Muscle layer of duodenum (tissue), 2 donors: ENCODE results near the gene MYO1D.
A peak's percentile ranks its signal among the peaks of the same experiment; 100 is the strongest.

Experiments used
- H3K27ac ChIP-seq: one replicate; pipeline ENCODE4 v1.7.0; 2013; ENCODE audit warnings: mild to moderate bottlenecking, low read length
- H3K27me3 ChIP-seq: one replicate; pipeline ENCODE4 v1.7.0; 2013; ENCODE audit warnings: low read depth, mild to moderate bottlenecking, control low read depth, low read length
- H3K36me3 ChIP-seq, 2 donors: one replicate each; pipeline ENCODE4 v1.7.0; 2013; ENCODE audit warnings: low read length in 2 of 2, control low read depth in 1 of 2, mild to moderate bottlenecking in 1 of 2; ENCODE audit not compliant: insufficient read depth in 2 of 2, control insufficient read depth in 1 of 2
- H3K4me1 ChIP-seq, 2 donors: one replicate each; pipeline ENCODE4 v1.7.0; 2013; ENCODE audit warnings: low read length in 2 of 2, mild to moderate bottlenecking in 2 of 2, control low read depth in 1 of 2, moderate library complexity in 1 of 2; ENCODE audit not compliant: insufficient read depth in 2 of 2, control insufficient read depth in 1 of 2
- H3K4me3 ChIP-seq, 2 donors: one replicate each; pipeline ENCODE4 v1.7.0; 2013; ENCODE audit warnings: low read length in 2 of 2, low read depth in 1 of 2, mild to moderate bottlenecking in 1 of 2
- H3K9me3 ChIP-seq, 2 donors: one replicate each; pipeline ENCODE4 v1.7.0; 2013; ENCODE audit warnings: low read length in 2 of 2, control low read depth in 1 of 2, mild to moderate bottlenecking in 1 of 2; ENCODE audit not compliant: control insufficient read depth in 1 of 2
- donor health status: healthy.

Gene MYO1D

DNA sequence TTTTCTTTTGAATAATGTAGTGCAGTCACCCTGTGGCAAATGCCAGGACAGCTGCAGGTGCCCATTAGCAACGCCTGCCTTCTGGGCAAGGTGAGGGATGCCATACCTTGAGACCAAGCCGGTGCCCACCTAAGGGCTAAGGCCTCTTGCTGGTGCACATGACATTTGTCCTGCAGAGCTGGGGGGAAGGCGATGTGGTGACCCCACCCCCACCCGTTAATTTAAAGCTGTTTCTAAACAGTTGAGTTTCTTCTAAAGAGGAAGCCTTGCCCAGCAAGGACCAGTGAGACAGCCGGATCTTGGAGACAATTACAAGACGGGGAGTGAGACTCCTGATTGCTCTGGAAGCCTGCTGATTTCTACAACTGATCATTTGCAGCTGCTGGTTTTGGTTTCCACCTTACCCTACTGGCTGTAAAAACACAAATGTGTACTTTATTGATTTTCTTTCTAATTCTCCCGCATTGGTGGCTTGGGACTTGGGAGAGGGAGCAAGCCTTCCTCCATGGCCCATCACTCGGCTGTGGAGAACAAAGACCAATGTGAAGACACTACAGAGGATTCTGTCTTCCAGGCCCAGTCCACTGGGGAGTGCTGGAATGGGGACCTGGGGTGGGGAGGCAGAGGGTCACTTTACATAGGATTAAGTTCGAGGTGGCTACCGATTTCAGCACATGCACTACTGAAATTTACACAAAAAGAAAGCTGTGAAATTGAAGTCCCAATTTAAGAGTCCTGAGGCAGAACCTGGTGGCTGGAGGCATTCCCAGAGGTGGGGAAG lies 387.4 kb downstream of the MYO1D start:
- Histone ChIP-seq H3K4me3 (no peak overlapping the region), H3K9me3 (no peaks in the 10 kb centered on the region), H3K27me3 (no peaks in the 10 kb centered on the region), H3K27ac (no peak overlapping the region), H3K4me1 (peaks cover 0 to 21% of the 10 kb centered on the region in 2 donors), H3K36me3 (no peaks in the 10 kb centered on the region)

DNA sequence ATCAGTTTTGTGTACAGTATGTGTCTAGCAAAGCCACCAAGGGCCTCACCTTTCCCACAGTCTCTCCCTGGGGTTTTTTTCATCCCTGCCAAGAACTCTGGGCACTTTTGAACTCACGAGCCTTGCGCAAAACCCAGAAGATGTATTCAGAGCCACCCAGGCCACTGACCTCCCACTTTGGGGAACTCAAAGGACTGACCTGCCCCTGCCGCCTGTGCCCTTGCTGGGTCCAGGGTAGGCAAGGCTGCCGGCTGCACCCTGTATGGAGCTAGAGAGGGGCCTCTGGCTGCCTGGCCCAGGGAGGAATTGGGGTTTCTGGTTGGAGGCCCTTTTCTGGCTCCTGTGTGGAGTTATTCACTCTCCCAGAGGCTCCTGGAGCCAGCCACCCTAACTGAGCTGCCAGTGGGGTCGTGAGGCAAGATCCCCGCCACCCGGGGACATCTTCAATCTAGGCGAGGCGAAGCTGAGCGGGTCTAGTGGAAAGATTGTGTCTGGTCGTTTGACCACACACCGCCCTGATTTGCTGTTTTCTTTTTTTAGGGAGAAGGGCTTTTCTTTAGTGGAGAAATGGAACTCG lies 388.2 kb downstream of the MYO1D start:
- Histone ChIP-seq H3K4me1 (peaks cover 0 to 27% of the 10 kb centered on the region in 2 donors), H3K4me3 (no peak overlapping the region), H3K27ac (no peak overlapping the region), H3K27me3 (no peaks in the 10 kb centered on the region), H3K9me3 (no peaks in the 10 kb centered on the region), H3K36me3 (no peaks in the 10 kb centered on the region)

DNA sequence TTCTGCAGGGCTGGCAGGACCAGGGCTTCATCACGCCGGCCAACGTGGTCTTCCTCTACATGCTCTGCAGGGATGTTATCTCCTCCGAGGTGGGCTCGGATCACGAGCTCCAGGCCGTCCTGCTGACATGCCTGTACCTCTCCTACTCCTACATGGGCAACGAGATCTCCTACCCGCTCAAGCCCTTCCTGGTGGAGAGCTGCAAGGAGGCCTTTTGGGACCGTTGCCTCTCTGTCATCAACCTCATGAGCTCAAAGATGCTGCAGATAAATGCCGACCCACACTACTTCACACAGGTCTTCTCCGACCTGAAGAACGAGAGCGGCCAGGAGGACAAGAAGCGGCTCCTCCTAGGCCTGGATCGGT lies 388.8 kb downstream of the MYO1D start:
- peaks cover 0 to 33% of the 10 kb centered on the region in 2 donors for H3K4me1 ChIP-seq
- no peaks in the 10 kb centered on the region for H3K9me3 ChIP-seq
- no peaks in the 10 kb centered on the region for H3K36me3 ChIP-seq
- H3K27ac ChIP-seq: no peak overlapping the region
- H3K4me3 ChIP-seq: peak overlapping the region in 1 of 2 donors; percentile 76
- H3K27me3 ChIP-seq: no peaks in the 10 kb centered on the region

DNA sequence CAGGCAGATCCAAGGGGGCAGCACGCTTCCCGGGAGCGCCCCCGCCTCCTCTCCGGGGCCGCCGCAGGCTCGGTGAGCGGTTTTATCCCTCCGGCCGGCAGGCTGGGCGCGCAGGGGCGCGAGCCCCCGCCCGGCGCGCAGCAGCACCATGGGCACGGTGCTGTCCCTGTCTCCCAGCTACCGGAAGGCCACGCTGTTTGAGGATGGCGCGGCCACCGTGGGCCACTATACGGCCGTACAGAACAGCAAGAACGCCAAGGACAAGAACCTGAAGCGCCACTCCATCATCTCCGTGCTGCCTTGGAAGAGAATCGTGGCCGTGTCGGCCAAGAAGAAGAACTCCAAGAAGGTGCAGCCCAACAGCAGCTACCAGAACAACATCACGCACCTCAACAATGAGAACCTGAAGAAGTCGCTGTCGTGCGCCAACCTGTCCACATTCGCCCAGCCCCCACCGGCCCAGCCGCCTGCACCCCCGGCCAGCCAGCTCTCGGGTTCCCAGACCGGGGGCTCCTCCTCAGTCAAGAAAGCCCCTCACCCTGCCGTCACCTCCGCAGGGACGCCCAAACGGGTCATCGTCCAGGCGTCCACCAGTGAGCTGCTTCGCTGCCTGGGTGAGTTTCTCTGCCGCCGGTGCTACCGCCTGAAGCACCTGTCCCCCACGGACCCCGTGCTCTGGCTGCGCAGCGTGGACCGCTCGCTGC lies 389.3 kb downstream of the MYO1D start:
- Histone ChIP-seq H3K4me3 (peak overlapping the region; percentile 37 to 76), H3K27me3 (no peaks in the 10 kb centered on the region), H3K9me3 (no peaks in the 10 kb centered on the region), H3K36me3 (peaks cover under 1 to 4% of the 10 kb centered on the region in 2 donors), H3K4me1 (peaks cover 0 to 37% of the 10 kb centered on the region in 2 donors), H3K27ac (no peak overlapping the region)

DNA sequence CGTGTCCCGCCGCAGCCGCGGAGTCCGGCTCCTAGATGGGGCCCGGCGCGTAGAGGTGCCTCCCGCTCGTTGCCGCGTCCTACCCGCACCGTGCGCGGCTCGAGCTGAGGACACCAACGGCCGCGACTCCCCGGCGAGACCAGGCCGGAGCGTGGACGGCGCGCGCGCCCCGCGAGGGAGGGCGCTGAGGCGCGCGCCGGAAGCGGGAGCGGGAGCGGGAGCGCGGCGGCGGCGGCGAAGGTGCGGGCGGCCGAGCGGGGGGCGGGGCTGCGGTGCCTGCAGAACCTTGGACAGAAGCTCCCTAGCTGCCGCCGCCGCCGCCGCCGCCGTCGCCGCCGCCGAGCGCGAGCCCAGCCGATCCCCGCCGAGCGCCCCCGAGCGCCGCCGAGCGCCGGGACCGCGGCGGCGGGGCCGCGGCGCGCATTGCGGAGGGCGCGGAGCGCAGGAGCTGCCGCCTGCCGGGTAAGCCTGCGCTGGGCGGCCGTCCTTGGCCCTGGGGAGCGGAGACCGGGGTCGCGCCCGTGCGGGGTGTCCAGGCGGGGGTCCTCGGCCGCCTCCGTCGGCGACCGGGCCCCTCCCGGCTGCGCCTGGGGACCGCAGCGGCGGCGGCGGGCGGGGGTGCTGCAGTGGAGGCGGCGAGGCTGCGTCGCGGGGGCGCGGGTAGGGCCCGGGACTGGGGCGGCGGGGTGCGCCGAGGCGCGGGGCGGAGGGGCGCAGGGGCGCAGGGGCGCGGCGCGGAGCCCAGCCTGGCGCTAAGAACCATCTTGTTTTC lies 390.0 kb downstream of the MYO1D start, which contains the start of gene CDK5R1:
CDK5R1 (plus strand) TSS at position 293 of the 772 bp plus-strand sequence. CDS start 628 bp downstream, outside the sequence.
- Histone ChIP-seq H3K4me1 (peaks cover 0 to 30% of the 10 kb centered on the region in 2 donors), H3K9me3 (no peaks in the 10 kb centered on the region), H3K27ac (no peak within 1 kb of the TSS), H3K36me3 (peaks cover 7 to 8% of the 10 kb centered on the region in 2 donors), H3K4me3 (peak within 1 kb of the TSS; percentile 37 to 76), H3K27me3 (no peaks in the 10 kb centered on the region)

DNA sequence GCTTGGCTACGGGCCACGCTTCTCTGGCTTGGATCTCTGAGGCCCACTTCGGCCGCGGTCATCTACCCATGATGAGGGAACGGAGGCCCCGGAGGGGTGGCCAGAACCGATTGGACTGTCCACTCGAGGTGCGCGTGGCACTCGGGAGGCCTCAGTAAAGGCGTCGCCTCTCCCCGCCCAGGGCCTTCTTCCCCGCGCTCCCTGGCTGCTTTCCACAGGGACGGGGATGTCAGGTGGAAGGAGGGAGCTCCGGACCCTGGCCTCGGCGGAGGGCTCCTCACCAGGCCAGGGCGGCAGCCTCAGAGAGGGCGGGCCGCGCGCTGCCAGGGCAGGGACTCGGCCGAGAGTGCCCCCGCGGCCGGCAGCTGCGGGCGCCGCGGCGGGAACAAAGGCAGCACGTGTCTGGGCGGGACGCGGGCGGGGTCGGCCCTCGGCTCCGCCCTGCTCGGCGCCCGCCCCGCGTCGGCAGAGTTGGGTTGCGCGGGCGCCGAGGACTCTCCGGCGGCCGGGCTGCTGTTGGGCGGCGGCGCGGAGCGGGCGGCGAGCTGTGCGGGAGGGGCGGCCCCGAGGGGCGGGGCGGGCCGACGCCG lies 390.7 kb downstream of the MYO1D start:
- Histone ChIP-seq H3K27ac (no peak overlapping the region), H3K36me3 (peaks cover 13 to 15% of the 10 kb centered on the region in 2 donors), H3K4me3 (peak overlapping the region; percentile 11 to 56), H3K9me3 (no peaks in the 10 kb centered on the region), H3K4me1 (peaks cover 0 to 30% of the 10 kb centered on the region in 2 donors), H3K27me3 (no peaks in the 10 kb centered on the region)

DNA sequence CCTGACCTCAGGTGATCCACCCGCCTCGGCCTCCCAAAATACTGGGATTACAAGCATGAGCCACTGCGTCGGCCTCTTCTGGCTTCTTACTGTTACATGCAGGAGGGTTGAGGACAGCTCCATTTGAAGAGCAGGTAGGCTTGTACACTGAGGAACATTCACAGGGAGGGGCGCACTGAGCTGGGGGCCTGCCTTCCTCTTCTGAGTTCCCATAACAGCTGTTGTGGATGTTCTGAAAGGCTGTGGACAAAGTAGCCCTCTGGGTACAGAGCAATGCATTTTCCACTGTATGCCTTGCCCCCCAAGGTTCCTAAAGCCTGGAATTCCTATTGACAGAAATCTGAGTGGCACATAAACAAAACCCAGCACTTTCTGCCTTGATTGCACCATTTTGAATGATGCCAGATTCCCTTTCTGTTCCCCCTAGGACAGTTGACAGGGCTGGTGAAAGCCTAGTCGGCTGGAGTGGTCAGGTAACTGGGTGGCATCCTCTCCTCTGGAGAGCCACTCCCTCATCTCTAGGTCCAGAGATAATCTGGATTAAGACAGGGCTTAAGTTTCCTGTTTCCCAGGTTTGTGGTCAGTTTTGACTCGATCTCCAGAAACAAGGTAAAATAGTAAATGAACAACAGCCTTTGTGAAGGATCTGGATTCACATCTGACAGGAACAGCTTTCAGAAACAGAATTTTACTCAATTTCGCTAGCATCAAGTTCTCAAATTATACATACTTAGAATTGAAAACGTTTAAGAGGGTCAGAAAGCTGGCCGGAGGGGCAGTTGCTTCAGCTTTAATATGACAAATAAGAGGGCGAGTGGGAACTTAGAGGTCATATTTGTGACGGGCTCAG lies 391.4 kb downstream of the MYO1D start:
- H3K4me3 ChIP-seq: peak overlapping the region; percentile 11 to 56
- H3K27me3 ChIP-seq: no peaks in the 10 kb centered on the region
- peaks cover 20% of the 10 kb centered on the region in 2 donors for H3K36me3 ChIP-seq
- H3K4me1 ChIP-seq: peaks cover 0 to 30% of the 10 kb centered on the region in 2 donors
- no peak overlapping the region for H3K27ac ChIP-seq
- no peaks in the 10 kb centered on the region for H3K9me3 ChIP-seq

DNA sequence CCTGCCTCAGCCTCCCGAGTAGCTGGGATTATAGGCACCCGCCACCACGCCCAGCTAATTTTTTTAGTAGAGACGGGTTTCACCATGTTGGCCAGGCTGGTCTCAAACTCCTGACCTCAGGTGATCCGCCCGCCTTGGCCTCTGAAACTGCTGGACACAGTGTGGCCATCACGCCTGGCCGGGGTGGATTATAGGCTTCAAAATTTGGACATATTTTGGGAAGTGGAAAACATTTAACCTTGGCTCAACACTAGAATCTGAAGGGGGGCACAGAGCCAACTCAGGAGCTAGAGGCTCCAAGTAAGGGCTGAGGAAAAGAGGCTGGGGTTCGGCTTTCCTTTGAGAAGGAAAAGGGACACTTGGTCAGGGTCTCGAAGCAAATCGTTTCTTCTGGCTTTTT lies 392.3 kb downstream of the MYO1D start:
- peaks cover 0 to 30% of the 10 kb centered on the region in 2 donors for H3K4me1 ChIP-seq
- no peak overlapping the region for H3K4me3 ChIP-seq
- no peaks in the 10 kb centered on the region for H3K27me3 ChIP-seq
- H3K27ac ChIP-seq: no peak overlapping the region
- H3K9me3 ChIP-seq: no peaks in the 10 kb centered on the region
- H3K36me3 ChIP-seq: peaks cover 28 to 29% of the 10 kb centered on the region in 2 donors

DNA sequence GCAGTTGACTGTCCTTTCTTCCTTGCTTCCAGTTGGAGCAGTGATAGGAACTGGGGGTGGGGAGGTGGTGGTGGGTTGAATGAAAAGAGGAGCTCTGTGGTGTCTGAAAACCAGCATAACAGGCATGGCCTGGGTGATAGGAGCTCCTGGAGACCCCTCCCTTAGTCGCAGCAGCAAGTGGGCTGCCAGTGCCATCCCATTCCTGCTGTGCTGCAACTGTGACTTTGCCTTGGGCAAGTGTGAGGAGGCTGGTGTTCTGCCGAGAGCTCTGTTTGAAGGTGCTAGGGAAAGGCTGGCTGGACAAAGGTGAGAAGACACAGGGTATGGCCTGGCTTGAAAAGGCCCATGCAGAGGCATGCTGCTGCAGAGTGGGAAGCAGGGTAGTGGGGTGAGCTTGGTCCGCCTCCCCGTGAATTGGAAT lies 392.9 kb downstream of the MYO1D start:
- Histone ChIP-seq H3K4me3 (no peak overlapping the region), H3K36me3 (peaks cover 33 to 34% of the 10 kb centered on the region in 2 donors), H3K9me3 (no peaks in the 10 kb centered on the region), H3K27ac (no peak overlapping the region), H3K4me1 (peaks cover 0 to 30% of the 10 kb centered on the region in 2 donors), H3K27me3 (no peaks in the 10 kb centered on the region)

DNA sequence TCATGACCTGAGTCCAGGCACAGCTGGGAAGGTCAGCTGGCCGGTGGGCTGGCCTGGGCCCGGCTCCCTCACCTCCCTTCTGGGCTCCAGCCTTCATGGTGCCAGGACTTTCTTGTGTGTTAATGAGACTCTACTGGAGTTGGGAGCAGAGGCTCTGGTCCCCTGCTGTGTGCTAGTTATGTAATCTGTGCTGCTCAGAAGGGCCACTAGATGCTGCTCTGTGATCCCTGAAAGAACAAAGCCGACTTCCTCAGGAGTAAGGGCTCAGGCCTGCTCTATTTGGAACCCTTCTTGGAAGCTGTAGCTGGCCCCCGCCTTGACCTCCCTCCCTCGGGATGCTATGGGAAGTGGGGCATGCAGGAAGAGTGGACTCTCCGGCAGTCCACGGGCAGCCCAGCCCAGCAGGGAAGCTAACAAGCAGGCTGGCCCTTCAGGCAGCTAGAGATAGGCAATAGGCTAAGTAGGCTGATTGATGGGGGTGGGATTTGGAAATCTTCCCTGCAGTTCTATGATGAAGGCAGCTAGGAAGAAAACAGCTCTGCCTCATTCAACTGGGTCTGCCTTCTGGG lies 393.4 kb downstream of the MYO1D start:
- Histone ChIP-seq H3K4me3 (no peak overlapping the region), H3K27ac (no peak overlapping the region), H3K9me3 (no peaks in the 10 kb centered on the region), H3K4me1 (peaks cover 0 to 30% of the 10 kb centered on the region in 2 donors), H3K36me3 (peaks cover 37 to 39% of the 10 kb centered on the region in 2 donors), H3K27me3 (no peaks in the 10 kb centered on the region)
